Gastrocnemius medialis (tissue), 4 donors: ENCODE measurements around the gene SURF2.

Source experiments
- POLR2A ChIP-seq, 2 donors: fragments of 450-650 bp; IDR thresholded peaks; one replicate each; pipeline ENCODE4 v1.6.1; 2017; ENCODE audit warnings: antibody characterized with exemption in 2 of 2, mild to moderate bottlenecking in 2 of 2, moderate library complexity in 2 of 2
- TF ChIP-seq, protein P1 (sequence below), 5 experiments: fragments of 450-650 bp in 3 of 5; fragments of 200-600 bp in 2 of 5; sonication (generic) in 2 of 5; IDR thresholded peaks in 4 of 5; conservative IDR thresholded peaks in 1 of 5; 1 replicate in 4 of 5; 2 replicates in 1 of 5; pipeline ENCODE4 v1.5.1; 2016 to 2019; ENCODE audit warnings: antibody characterized with exemption in 5 of 5, mild to moderate bottlenecking in 3 of 5, moderate library complexity in 3 of 5

DNA sequence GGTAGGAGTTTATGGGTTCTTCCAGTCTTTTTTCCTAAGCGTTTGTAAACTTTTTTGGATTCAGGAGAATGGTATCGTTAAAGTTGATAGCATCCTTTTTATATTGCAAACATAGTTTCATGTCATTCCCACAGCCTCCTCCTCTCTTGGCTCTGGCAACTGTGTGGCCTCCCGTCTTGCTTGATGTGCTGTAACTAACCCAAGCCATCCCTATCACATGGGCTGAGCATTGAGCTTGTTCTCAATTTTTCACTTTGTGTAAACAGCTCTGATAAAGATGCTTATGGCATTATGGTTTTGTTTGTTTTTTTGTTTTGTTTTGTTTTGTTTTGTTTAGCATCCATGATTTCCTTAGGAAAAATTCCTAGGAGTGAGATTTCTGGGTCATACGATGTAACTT, 24.4 kb downstream of the SURF2 start:
- TF ChIP-seq, protein P1, sequence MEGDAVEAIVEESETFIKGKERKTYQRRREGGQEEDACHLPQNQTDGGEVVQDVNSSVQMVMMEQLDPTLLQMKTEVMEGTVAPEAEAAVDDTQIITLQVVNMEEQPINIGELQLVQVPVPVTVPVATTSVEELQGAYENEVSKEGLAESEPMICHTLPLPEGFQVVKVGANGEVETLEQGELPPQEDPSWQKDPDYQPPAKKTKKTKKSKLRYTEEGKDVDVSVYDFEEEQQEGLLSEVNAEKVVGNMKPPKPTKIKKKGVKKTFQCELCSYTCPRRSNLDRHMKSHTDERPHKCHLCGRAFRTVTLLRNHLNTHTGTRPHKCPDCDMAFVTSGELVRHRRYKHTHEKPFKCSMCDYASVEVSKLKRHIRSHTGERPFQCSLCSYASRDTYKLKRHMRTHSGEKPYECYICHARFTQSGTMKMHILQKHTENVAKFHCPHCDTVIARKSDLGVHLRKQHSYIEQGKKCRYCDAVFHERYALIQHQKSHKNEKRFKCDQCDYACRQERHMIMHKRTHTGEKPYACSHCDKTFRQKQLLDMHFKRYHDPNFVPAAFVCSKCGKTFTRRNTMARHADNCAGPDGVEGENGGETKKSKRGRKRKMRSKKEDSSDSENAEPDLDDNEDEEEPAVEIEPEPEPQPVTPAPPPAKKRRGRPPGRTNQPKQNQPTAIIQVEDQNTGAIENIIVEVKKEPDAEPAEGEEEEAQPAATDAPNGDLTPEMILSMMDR (IDR thresholded peaks at IDR 0.05 in 4 of 5, conservative IDR thresholded peaks at IDR 0.05 in 1 of 5) = no peak
- TF ChIP-seq POLR2A (IDR thresholded peaks at IDR 0.05) = no peak
